Naive thymus-derived CD4-positive, alpha-beta T cell (primary cell): Measurements from ENCODE around the gene UBE4A. TPM values are rescaled to one million over a fixed set of nuclear protein-coding genes. Genes with fewer than 3 reads are reported as not detected.

ENCODE experiments used
- ATAC-seq: fragments of 150-1000 bp; cut with Tn5 transposase; 2 replicates; pipeline ENCODE4 v1.10.0; 2021; ENCODE audit warnings: mild to moderate bottlenecking, moderate library complexity
- CTCF ChIA-PET: fragments of 350-600 bp; sonication (Branson Sonifier 250); formaldehyde crosslinking; loops from one replicate; lab custom pipeline; 2021; ENCODE audit warnings: antibody characterized with exemption; lab: Charles Lee
- POLR2A ChIA-PET: fragments of 350-600 bp; sonication (Branson Sonifier 250); formaldehyde crosslinking; loops from one replicate; lab custom pipeline; 2021; ENCODE audit warnings: antibody characterized with exemption, inconsistent platforms; lab: Charles Lee
- DNase-seq, 9 donors: peaks; one replicate each; pipeline versions ENCODE4 v3.0.0 to v3.0.0-alpha.2; 2020 to 2022; ENCODE audit warnings: mixed read lengths in 1 of 9
- H3K27ac ChIP-seq: one replicate; pipeline ENCODE4 v1.7.0; 2013; ENCODE audit warnings: mild to moderate bottlenecking, low read depth, low read length, moderate library complexity
- H3K27me3 ChIP-seq, 2 donors: one replicate each; pipeline ENCODE4 v1.7.0; 2013; ENCODE audit warnings: low read length in 2 of 2, mild to moderate bottlenecking in 2 of 2, moderate library complexity in 2 of 2; ENCODE audit not compliant: control insufficient read depth in 2 of 2, insufficient read depth in 2 of 2
- H3K36me3 ChIP-seq, 3 experiments: 1 replicate in 2 of 3; 2 replicates in 1 of 3; pipeline ENCODE4 v1.7.0; 2013; ENCODE audit warnings: low read length in 3 of 3, mild to moderate bottlenecking in 3 of 3, moderate library complexity in 1 of 3; ENCODE audit not compliant: insufficient read depth in 3 of 3, control insufficient read depth in 2 of 3
- H3K4me1 ChIP-seq, 2 donors: one replicate each; pipeline ENCODE4 v1.7.0; 2013; ENCODE audit warnings: low read length in 2 of 2, mild to moderate bottlenecking in 2 of 2, moderate library complexity in 1 of 2; ENCODE audit not compliant: control insufficient read depth in 2 of 2, insufficient read depth in 2 of 2
- H3K4me3 ChIP-seq: 2 replicates; pipeline ENCODE4 v1.7.0; 2013; ENCODE audit warnings: mild to moderate bottlenecking, low read length
- H3K9me3 ChIP-seq, 3 experiments: 1 replicate in 2 of 3; 2 replicates in 1 of 3; pipeline ENCODE4 v1.7.0; 2013; ENCODE audit warnings: low read length in 3 of 3; ENCODE audit not compliant: control insufficient read depth in 2 of 3
- H3K27ac Mint-ChIP-seq, 9 donors: one replicate each; pipeline ENCODE4 v1.8.0; 2020 to 2022; ENCODE audit warnings: mixed read lengths in 9 of 9, mild to moderate bottlenecking in 8 of 9, moderate library complexity in 5 of 9, inconsistent platforms in 2 of 9
- H3K27me3 Mint-ChIP-seq, 5 donors: one replicate each; pipeline ENCODE4 v1.8.0; 2021 to 2022; ENCODE audit warnings: mixed read lengths in 5 of 5, mild to moderate bottlenecking in 1 of 5
- H3K36me3 Mint-ChIP-seq, 5 donors: one replicate each; pipeline ENCODE4 v1.8.0; 2020 to 2022; ENCODE audit warnings: mixed read lengths in 5 of 5, mild to moderate bottlenecking in 3 of 5, inconsistent platforms in 1 of 5
- H3K4me1 Mint-ChIP-seq, 7 donors: one replicate each; pipeline ENCODE4 v1.8.0; 2020 to 2022; ENCODE audit warnings: mixed read lengths in 7 of 7, mild to moderate bottlenecking in 3 of 7, inconsistent platforms in 1 of 7
- H3K4me3 Mint-ChIP-seq, 10 donors: one replicate each; pipeline ENCODE4 v1.8.0; 2020 to 2022; ENCODE audit warnings: mild to moderate bottlenecking in 10 of 10, mixed read lengths in 10 of 10, moderate library complexity in 6 of 10, inconsistent platforms in 2 of 10
- H3K9me3 Mint-ChIP-seq, 11 donors: one replicate each; pipeline ENCODE4 v1.8.0; 2020 to 2022; ENCODE audit warnings: mixed read lengths in 11 of 11, mild to moderate bottlenecking in 4 of 11, inconsistent platforms in 1 of 11, moderate library complexity in 1 of 11
- intact Hi-C, 2 donors: fragments of 100-400 bp; cut with micrococcal nuclease; formaldehyde crosslinking; loops; one replicate each; pipeline ENCODE4 v1.15.1; 2023
- polyA plus RNA-seq, 2 donors: library from polyadenylated mRNA; unstranded; fragments of 300-500 nt; fragmentation: Illumina TruSeq; gene quantifications; one replicate each; pipeline ENCODE4 v1.2.3, GENCODE V29; 2021
- total RNA-seq, 6 experiments: library from RNA in 5 of 6; stranded (reverse) in 5 of 6; gene quantifications; 1 replicate in 5 of 6; 2 replicates in 1 of 6; pipeline ENCODE4 v1.2.3 and lab custom pipeline; 2021 to 2026

UBE4A gene
- total and polyA plus RNA-seq, 7 experiments from 2014 or later, result 20.3 to 54.5 (median 39.0) TPM

DNA sequence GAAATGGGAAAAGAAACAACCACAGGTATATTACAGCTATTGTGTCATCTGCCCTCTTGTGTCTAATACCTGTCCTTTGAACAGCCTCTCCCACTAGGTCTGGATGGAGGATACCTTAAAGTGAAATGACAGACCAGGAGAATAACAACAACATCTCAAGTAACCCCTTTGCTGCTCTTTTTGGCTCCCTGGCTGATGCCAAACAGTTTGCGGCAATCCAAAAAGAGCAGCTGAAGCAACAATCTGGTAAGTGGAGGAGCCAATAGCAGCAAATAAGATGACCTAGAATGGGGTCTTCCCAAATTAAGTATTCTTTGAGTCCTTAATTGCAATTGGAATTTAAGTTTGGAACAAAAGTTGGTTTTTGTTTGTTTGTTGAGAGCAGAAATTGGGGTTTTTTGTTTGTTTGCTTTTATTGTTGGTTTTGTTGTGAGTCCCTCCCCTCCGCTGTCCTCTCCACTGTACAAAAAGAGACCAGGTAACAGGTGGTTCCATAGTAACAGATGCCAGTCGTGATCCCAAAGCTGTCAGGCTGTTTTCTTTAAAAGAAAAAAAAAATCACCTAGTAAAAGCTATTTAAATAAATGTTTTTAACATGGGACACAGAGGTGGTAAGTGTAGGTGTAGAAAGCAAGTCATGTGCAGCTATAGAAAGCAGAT lies 5.7 kb downstream of the UBE4A start:
- H3K27me3 Mint-ChIP-seq, result no peaks in the 10 kb centered on the region

DNA sequence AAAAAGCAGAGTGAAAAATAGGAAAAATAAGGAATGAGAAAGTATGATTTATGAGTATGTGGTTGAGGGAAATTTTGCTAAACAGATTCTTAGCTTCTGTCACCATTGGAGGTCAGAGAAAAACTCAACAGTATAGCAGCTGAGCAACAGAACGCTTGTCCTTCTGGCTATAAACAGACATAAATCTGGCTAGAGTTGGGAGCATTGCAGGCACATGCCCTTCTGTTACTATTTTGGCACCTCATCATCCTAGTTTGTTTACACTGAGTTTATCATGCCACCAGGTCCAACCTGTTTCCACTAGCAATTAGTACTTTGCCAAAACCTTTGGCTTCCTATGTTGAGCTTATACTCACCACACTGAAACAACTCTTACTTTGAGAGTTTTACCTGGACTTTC lies 6.9 kb downstream of the UBE4A start:
- H3K9me3 ChIP-seq, result no peaks in the 10 kb centered on the region
- no peaks in the 10 kb centered on the region for H3K27me3 ChIP-seq
- ATAC-seq (no peak), DNase-seq (no peak)
- H3K36me3 ChIP-seq, result peaks cover 31 to 55% (median 54%) of the 10 kb centered on the region in 3 experiments
- no peak overlapping the region for H3K27ac ChIP-seq
- POLR2A ChIA-PET, result interaction anchor here (0.6 to 1.1 kb wide), 3 partner anchors 8 to 173 kb away, joined by 3 read pairs; no protein-coding TSS in a partner anchor
- intact Hi-C loops, result no loop called here
- H3K4me3 ChIP-seq, result no peak overlapping the region
- H3K36me3 Mint-ChIP-seq, result peaks cover 6 to 49% (median 40%) of the 10 kb centered on the region in 5 donors
- H3K4me1 Mint-ChIP-seq, result peaks cover 20 to 40% (median 25%) of the 10 kb centered on the region in 7 donors
- CTCF ChIA-PET, result interaction anchor here (0.8 to 1.0 kb wide), 3 partner anchors 9 to 146 kb away, joined by 3 to 4 read pairs (median 3); no protein-coding TSS in a partner anchor
- H3K27me3 Mint-ChIP-seq, result no peaks in the 10 kb centered on the region
- no peak overlapping the region for H3K4me3 Mint-ChIP-seq
- H3K4me1 ChIP-seq, result peaks cover 6 to 15% of the 10 kb centered on the region in 2 donors
- H3K9me3 Mint-ChIP-seq, result no peaks in the 10 kb centered on the region
- peak overlapping the region in 1 of 9 donors; percentile 36 for H3K27ac Mint-ChIP-seq

More for the DNA sequence above, 5.7 kb downstream of the UBE4A start:
- Histone ChIP-seq H3K27ac (no peak overlapping the region), H3K4me1 (peaks cover 16 to 22% of the 10 kb centered on the region in 2 donors), H3K9me3 (no peaks in the 10 kb centered on the region), H3K4me3 (no peak overlapping the region), H3K27me3 (no peaks in the 10 kb centered on the region), H3K36me3 (peaks cover 20 to 44% (median 42%) of the 10 kb centered on the region in 3 experiments)
- intact Hi-C loops, result no loop called here
- CTCF ChIA-PET, result interaction anchor here (0.5 to 1.2 kb wide), 7 partner anchors 10 to 194 kb away, joined by 3 to 11 read pairs (median 3); no protein-coding TSS in a partner anchor
- Mint-ChIP-seq H3K4me3 (no peak overlapping the region), H3K4me1 (peaks cover 24 to 52% (median 37%) of the 10 kb centered on the region in 7 donors), H3K9me3 (no peaks in the 10 kb centered on the region), H3K36me3 (peaks cover 6 to 39% (median 34%) of the 10 kb centered on the region in 5 donors), H3K27ac (peak overlapping the region in 3 of 9 donors; percentile 7 to 59 (median 17))
- no peak for DNase-seq
- POLR2A ChIA-PET, result interaction anchor here (0.8 to 1.3 kb wide), 6 partner anchors 9 to 153 kb away, joined by 3 to 4 read pairs (median 3); no protein-coding TSS in a partner anchor
- ATAC-seq, result no peak

GRCh38 chr11:118370774-118371173 lies 11.4 kb downstream of the UBE4A start:
- peak overlapping the region in 2 of 9 donors; percentile 9 to 36 for H3K27ac Mint-ChIP-seq
- POLR2A ChIA-PET, result interaction anchor here (0.6 kb wide), 1 partner anchor 61 kb away, joined by 4 read pairs; no protein-coding TSS in a partner anchor
- peaks cover 45 to 84% (median 65%) of the 10 kb centered on the region in 3 experiments for H3K36me3 ChIP-seq

DNA sequence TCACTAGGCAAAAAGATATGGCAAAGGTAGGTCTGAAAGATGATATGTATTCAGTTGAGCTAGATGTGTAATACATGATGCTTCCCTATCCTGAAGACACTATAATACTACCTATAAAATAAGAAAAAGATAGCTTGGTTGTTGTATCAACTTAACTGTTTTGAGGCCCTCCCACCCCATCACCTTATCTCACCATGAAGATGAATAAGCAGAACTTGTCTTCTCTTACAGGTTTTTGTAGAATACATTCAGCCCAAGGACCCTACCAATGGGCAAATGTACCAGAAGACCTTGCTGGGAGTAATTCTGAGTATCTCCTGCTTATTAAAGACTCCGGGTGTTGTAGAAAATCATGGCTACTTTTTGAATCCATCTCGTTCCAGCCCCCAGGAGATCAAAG lies 13.9 kb downstream of the UBE4A start:
- DNase-seq, result no peak
- H3K27ac Mint-ChIP-seq, result peak overlapping the region in 1 of 9 donors; percentile 43
- H3K36me3 Mint-ChIP-seq, result peaks cover 0 to 67% (median 48%) of the 10 kb centered on the region in 5 donors
- Histone ChIP-seq H3K36me3 (peaks cover 55 to 96% (median 56%) of the 10 kb centered on the region in 3 experiments), H3K4me1 (no peaks in the 10 kb centered on the region), H3K9me3 (no peaks in the 10 kb centered on the region), H3K4me3 (no peak overlapping the region), H3K27ac (no peak overlapping the region), H3K27me3 (no peaks in the 10 kb centered on the region)
- H3K9me3 Mint-ChIP-seq, result no peaks in the 10 kb centered on the region
- intact Hi-C loops, result no loop called here
- no peaks in the 10 kb centered on the region for H3K27me3 Mint-ChIP-seq
- ChIA-PET CTCF (interaction anchor here (0.6 kb wide), 1 partner anchor 156 kb away, joined by 5 read pairs; no protein-coding TSS in a partner anchor), POLR2A (no interaction called here)
- no peak for ATAC-seq
- no peak overlapping the region for H3K4me3 Mint-ChIP-seq
- H3K4me1 Mint-ChIP-seq, result peaks cover 0 to 4% (median 0%) of the 10 kb centered on the region in 7 donors

More at GRCh38 chr11:118370774-118371173, 11.4 kb downstream of the UBE4A start:
- Histone ChIP-seq H3K4me3 (no peak overlapping the region), H3K27me3 (no peaks in the 10 kb centered on the region), H3K9me3 (no peaks in the 10 kb centered on the region), H3K27ac (no peak overlapping the region), H3K4me1 (no peaks in the 10 kb centered on the region)
- no peaks in the 10 kb centered on the region for H3K27me3 Mint-ChIP-seq
- H3K9me3 Mint-ChIP-seq, result no peaks in the 10 kb centered on the region
- ATAC-seq (no peak), DNase-seq (no peak)
- H3K4me1 Mint-ChIP-seq, result peaks cover 0 to 6% (median 2%) of the 10 kb centered on the region in 7 donors
- CTCF ChIA-PET, result interaction anchor here (0.6 kb wide), 1 partner anchor 120 kb away, joined by 5 read pairs; no protein-coding TSS in a partner anchor
- no peak overlapping the region for H3K4me3 Mint-ChIP-seq
- intact Hi-C loops, result no loop called here
- peaks cover 6 to 64% (median 50%) of the 10 kb centered on the region in 5 donors for H3K36me3 Mint-ChIP-seq

- intact Hi-C loops, result no loop called here
- H3K4me3 ChIP-seq, result no peak overlapping the region
- peaks cover 58 to 96% (median 58%) of the 10 kb centered on the region in 3 experiments for H3K36me3 ChIP-seq
- Mint-ChIP-seq H3K4me1 (peaks cover 0 to 4% (median 0%) of the 10 kb centered on the region in 7 donors), H3K4me3 (no peak overlapping the region), H3K27me3 (no peaks in the 10 kb centered on the region), H3K27ac (peak overlapping the region in 1 of 9 donors; percentile 39), H3K36me3 (peaks cover 0 to 63% (median 45%) of the 10 kb centered on the region in 5 donors), H3K9me3 (no peaks in the 10 kb centered on the region)
- no peaks in the 10 kb centered on the region for H3K27me3 ChIP-seq
- H3K4me1 ChIP-seq, result no peaks in the 10 kb centered on the region
- no peaks in the 10 kb centered on the region for H3K9me3 ChIP-seq
- ATAC-seq (no peak), DNase-seq (no peak)
- POLR2A ChIA-PET, result interaction anchor here (1.0 kb wide), 1 partner anchor 8 kb away, joined by 3 read pairs; no protein-coding TSS in a partner anchor
- H3K27ac ChIP-seq, result no peak overlapping the region
- CTCF ChIA-PET, result interaction anchor here (0.8 kb wide), 1 partner anchor 118 kb away, joined by 3 read pairs; no protein-coding TSS in a partner anchor
Observed at GRCh38 chr11:118373871-118374270, 14.5 kb downstream of the UBE4A start.

- intact Hi-C loops, result no loop called here
- no peaks in the 10 kb centered on the region for H3K27me3 ChIP-seq
- Mint-ChIP-seq H3K9me3 (no peaks in the 10 kb centered on the region), H3K36me3 (peaks cover 0 to 70% (median 44%) of the 10 kb centered on the region in 5 donors), H3K27ac (peak overlapping the region in 3 of 9 donors; percentile 9 to 39 (median 14)), H3K27me3 (no peaks in the 10 kb centered on the region), H3K4me1 (peaks cover 0 to 4% (median 0%) of the 10 kb centered on the region in 7 donors), H3K4me3 (no peak overlapping the region)
- ChIA-PET POLR2A (interaction anchor here (0.6 to 1.1 kb wide), 4 partner anchors 9 to 23 kb away, joined by 3 read pairs; no protein-coding TSS in a partner anchor), CTCF (interaction anchor here (0.7 kb wide), 1 partner anchor 9 kb away, joined by 3 read pairs; no protein-coding TSS in a partner anchor)
- ATAC-seq (no peak), DNase-seq (no peak)
- no peaks in the 10 kb centered on the region for H3K9me3 ChIP-seq
- H3K27ac ChIP-seq, result no peak overlapping the region
- H3K36me3 ChIP-seq, result peaks cover 59 to 96% (median 59%) of the 10 kb centered on the region in 3 experiments
- H3K4me3 ChIP-seq, result no peak overlapping the region
- H3K4me1 ChIP-seq, result no peaks in the 10 kb centered on the region
Observed at GRCh38 chr11:118374729-118375128, 15.3 kb downstream of the UBE4A start.
